GM12891 (cell line): ENCODE data around the gene DAPP1.

Experiments used
- POLR2A ChIP-seq: IDR thresholded peaks from 2 replicates; pipeline ENCODE4 v1.6.1; 2011; ENCODE audit warnings: low read depth, low read length, control low read depth
- POLR2AphosphoS5 ChIP-seq: IDR thresholded peaks from 2 replicates; pipeline ENCODE4 v1.6.1; 2011; ENCODE audit warnings: low read depth, low read length, control low read depth
- SPI1 ChIP-seq: IDR thresholded peaks from 2 replicates; pipeline ENCODE4 v1.6.1; 2011; ENCODE audit warnings: low read depth, low read length, control low read depth

GRCh38 chr4:99818661-99819060, 2.0 kb downstream of the DAPP1 start:
- TF ChIP-seq POLR2AphosphoS5 (no peak), SPI1 (no peak), POLR2A (no peak)
